ENCODE data around the gene LTBP3.

The LTBP3 gene

GRCh38 chr11:65505466-65506289, 52.5 kb downstream of the LTBP3 start:
- DNase-seq = no peak

DNA sequence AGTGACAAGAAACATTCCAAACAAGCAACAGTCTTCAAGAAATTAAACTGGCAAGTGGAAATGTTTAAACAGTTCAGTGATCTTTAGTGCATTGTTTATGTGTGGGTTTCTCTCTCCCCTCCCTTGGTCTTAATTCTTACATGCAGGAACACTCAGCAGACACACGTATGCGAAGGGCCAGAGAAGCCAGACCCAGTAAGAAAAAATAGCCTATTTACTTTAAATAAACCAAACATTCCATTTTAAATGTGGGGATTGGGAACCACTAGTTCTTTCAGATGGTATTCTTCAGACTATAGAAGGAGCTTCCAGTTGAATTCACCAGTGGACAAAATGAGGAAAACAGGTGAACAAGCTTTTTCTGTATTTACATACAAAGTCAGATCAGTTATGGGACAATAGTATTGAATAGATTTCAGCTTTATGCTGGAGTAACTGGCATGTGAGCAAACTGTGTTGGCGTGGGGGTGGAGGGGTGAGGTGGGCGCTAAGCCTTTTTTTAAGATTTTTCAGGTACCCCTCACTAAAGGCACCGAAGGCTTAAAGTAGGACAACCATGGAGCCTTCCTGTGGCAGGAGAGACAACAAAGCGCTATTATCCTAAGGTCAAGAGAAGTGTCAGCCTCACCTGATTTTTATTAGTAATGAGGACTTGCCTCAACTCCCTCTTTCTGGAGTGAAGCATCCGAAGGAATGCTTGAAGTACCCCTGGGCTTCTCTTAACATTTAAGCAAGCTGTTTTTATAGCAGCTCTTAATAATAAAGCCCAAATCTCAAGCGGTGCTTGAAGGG, 53.3 kb downstream of the LTBP3 start:
- peak; percentile 30 for DNase-seq

DNA sequence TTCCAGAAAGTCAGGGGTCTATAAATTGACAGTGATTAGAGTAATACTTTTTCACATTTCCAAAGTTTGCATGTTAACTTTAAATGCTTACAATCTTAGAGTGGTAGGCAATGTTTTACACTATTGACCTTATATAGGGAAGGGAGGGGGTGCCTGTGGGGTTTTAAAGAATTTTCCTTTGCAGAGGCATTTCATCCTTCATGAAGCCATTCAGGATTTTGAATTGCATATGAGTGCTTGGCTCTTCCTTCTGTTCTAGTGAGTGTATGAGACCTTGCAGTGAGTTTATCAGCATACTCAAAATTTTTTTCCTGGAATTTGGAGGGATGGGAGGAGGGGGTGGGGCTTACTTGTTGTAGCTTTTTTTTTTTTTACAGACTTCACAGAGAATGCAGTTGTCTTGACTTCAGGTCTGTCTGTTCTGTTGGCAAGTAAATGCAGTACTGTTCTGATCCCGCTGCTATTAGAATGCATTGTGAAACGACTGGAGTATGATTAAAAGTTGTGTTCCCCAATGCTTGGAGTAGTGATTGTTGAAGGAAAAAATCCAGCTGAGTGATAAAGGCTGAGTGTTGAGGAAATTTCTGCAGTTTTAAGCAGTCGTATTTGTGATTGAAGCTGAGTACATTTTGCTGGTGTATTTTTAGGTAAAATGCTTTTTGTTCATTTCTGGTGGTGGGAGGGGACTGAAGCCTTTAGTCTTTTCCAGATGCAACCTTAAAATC, 54.0 kb downstream of the LTBP3 start:
- no peak for DNase-seq

GRCh38 chr11:65503368-65503948, 54.7 kb downstream of the LTBP3 start:
- no peak for DNase-seq

- peak; percentile 49 for DNase-seq
These were observed 55.4 kb downstream of the LTBP3 start for GRCh38 chr11:65502555-65503367.

DNA sequence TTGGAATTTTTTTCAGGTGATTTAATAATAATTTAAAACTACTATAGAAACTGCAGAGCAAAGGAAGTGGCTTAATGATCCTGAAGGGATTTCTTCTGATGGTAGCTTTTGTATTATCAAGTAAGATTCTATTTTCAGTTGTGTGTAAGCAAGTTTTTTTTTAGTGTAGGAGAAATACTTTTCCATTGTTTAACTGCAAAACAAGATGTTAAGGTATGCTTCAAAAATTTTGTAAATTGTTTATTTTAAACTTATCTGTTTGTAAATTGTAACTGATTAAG, 55.9 kb downstream of the LTBP3 start:
- DNase-seq = no peak

DNA sequence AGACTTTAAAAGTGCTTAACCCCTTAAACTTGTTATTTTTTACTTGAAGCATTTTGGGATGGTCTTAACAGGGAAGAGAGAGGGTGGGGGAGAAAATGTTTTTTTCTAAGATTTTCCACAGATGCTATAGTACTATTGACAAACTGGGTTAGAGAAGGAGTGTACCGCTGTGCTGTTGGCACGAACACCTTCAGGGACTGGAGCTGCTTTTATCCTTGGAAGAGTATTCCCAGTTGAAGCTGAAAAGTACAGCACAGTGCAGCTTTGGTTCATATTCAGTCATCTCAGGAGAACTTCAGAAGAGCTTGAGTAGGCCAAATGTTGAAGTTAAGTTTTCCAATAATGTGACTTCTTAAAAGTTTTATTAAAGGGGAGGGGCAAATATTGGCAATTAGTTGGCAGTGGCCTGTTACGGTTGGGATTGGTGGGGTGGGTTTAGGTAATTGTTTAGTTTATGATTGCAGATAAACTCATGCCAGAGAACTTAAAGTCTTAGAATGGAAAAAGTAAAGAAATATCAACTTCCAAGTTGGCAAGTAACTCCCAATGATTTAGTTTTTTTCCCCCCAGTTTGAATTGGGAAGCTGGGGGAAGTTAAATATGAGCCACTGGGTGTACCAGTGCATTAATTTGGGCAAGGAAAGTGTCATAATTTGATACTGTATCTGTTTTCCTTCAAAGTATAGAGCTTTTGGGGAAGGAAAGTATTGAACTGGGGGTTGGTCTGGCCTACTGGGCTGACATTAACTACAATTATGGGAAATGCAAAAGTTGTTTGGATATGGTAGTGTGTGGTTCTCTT, 56.5 kb downstream of the LTBP3 start:
- DNase-seq = peak; percentile 53

DNA sequence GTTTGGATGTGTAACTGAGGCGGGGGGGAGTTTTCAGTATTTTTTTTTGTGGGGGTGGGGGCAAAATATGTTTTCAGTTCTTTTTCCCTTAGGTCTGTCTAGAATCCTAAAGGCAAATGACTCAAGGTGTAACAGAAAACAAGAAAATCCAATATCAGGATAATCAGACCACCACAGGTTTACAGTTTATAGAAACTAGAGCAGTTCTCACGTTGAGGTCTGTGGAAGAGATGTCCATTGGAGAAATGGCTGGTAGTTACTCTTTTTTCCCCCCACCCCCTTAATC, 57.0 kb downstream of the LTBP3 start:
- no peak for DNase-seq

DNA sequence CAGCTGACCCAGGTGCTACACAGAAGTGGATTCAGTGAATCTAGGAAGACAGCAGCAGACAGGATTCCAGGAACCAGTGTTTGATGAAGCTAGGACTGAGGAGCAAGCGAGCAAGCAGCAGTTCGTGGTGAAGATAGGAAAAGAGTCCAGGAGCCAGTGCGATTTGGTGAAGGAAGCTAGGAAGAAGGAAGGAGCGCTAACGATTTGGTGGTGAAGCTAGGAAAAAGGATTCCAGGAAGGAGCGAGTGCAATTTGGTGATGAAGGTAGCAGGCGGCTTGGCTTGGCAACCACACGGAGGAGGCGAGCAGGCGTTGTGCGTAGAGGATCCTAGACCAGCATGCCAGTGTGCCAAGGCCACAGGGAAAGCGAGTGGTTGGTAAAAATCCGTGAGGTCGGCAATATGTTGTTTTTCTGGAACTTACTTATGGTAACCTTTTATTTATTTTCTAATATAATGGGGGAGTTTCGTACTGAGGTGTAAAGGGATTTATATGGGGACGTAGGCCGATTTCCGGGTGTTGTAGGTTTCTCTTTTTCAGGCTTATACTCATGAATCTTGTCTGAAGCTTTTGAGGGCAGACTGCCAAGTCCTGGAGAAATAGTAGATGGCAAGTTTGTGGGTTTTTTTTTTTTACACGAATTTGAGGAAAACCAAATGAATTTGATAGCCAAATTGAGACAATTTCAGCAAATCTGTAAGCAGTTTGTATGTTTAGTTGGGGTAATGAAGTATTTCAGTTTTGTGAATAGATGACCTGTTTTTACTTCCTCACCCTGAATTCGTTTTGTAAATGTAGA, 57.6 kb downstream of the LTBP3 start:
- DNase-seq = peak; percentile 58

GRCh38 chr11:65499713-65500386, 58.3 kb downstream of the LTBP3 start:
- DNase-seq = peak; percentile 70

DNA sequence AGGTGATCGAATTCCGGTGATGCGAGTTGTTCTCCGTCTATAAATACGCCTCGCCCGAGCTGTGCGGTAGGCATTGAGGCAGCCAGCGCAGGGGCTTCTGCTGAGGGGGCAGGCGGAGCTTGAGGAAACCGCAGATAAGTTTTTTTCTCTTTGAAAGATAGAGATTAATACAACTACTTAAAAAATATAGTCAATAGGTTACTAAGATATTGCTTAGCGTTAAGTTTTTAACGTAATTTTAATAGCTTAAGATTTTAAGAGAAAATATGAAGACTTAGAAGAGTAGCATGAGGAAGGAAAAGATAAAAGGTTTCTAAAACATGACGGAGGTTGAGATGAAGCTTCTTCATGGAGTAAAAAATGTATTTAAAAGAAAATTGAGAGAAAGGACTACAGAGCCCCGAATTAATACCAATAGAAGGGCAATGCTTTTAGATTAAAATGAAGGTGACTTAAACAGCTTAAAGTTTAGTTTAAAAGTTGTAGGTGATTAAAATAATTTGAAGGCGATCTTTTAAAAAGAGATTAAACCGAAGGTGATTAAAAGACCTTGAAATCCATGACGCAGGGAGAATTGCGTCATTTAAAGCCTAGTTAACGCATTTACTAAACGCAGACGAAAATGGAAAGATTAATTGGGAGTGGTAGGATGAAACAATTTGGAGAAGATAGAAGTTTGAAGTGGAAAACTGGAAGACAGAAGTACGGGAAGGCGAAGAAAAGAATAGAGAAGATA, 59.0 kb downstream of the LTBP3 start, which contains the start of gene MALAT1:
Gene MALAT1 (plus strand): TSS at position 69 of the 736 bp plus-strand sequence.
- peak; percentile 94 for DNase-seq

- no peak for DNase-seq
These were observed 59.5 kb downstream of the LTBP3 start for GRCh38 chr11:65498727-65498976.

DNA sequence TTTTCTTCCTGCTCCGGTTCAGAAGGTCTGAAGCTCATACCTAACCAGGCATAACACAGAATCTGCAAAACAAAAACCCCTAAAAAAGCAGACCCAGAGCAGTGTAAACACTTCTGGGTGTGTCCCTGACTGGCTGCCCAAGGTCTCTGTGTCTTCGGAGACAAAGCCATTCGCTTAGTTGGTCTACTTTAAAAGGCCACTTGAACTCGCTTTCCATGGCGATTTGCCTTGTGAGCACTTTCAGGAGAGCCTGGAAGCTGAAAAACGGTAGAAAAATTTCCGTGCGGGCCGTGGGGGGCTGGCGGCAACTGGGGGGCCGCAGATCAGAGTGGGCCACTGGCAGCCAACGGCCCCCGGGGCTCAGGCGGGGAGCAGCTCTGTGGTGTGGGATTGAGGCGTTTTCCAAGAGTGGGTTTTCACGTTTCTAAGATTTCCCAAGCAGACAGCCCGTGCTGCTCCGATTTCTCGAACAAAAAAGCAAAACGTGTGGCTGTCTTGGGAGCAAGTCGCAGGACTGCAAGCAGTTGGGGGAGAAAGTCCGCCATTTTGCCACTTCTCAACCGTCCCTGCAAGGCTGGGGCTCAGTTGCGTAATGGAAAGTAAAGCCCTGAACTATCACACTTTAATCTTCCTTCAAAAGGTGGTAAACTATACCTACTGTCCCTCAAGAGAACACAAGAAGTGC, 60.0 kb downstream of the LTBP3 start:
- DNase-seq = peak; percentile 73

DNA sequence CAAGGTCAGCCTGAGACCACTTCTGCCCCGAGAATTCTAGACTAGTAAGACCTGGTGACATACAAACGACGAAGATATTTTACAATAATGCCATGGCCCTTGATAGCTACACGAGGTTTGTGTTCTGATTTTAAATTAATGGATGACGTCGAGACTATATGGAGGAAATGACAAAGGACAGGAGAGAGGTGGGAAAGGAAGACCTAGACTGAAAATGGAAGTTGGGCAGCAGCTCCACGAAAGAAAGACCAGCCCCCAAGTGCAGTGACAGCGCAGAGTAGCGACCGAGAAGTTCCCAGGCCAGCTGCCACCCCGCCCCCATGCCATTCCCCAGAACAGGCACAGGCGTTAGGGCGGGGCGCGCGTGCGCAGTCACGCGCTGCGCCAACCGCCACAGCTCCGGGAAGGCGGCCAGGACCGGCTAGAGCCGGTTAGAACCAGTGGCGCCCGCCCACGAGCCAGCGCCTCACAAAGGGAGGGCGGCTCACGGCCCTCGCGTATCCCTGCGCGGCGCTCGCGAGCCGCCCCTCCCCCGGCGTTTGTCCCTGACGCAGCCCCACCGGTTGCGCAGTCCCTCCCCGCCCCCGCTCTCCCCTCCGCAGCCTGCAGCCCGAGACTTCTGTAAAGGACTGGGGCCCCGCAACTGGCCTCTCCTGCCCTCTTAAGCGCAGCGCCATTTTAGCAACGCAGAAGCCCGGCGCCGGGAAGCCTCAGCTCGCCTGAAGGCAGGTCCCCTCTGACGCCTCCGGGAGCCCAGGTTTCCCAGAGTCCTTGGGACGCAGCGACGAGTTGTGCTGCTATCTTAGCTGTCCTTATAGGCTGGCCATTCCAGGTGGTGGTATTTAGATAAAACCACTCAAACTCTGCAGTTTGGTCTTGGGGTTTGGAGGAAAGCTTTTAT, 60.8 kb downstream of the LTBP3 start:
- peak; percentile 100 for DNase-seq

DNA sequence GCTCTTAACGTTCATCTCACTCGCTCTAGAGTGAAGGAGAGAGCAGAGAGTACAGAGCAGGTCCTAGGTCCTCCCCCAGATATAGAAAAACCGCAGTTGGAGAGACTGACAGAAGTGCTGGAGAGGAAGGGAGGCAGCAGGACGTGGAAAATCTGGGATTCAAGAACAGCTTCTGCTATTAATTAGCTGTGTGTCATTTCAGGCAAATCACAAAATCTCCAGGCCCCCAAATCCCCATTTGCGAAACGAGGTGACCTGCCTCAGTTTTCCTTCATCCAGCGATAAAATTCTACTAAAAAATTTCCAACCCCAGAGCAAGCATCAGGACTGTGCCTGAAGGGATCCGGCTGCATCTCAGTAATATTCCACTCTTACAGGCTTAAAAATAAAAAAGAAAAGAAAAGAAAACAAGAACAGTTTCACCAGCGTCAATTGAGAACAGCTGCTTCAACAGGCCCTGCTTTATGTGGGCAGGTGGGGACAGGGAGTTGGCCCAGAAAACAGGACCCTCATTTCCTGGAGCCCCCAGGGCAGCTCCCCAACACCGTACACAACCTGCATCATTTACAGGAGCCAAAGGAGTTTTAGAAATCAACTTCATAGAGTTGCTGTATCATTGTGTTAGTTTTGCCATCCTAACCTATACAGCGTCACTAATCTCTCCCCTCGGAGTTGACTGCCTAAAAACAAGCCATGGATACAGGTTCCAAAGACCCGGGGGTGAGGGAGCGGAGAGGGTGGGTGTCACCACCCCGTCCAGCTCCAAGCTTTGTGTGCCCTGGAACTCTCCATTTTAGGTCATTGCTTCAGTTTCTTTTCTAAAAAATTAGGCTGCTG, 61.6 kb downstream of the LTBP3 start:
- DNase-seq = peak; percentile 85

GRCh38 chr11:65493367-65494176, 64.6 kb downstream of the LTBP3 start:
- DNase-seq = peak; percentile 54

Data from NCI-H526 treated with DMSO at 0.1 percent for 48 hours (cell line).